RWPE2 (cell line): ENCODE data around the gene NCAM2.
"Not testable (repeated sequence)": the region's sequence is repeated elsewhere in the genome, so short reads cannot be mapped to it uniquely, and the experiment has no call there.

ENCODE experiments used
- ATAC-seq: fragments of 200-7000 bp; cut with Tn5 transposase; 3 replicates; pipeline ENCODE4 v1.9.1; 2021; ENCODE audit warnings: low read depth
- DNase-seq: peaks from one replicate; pipeline ENCODE4 v3.0.0-alpha.2; 2020; ENCODE audit warnings: low spot score
- H3K27ac ChIP-seq: fragments of 450-650 bp; 2 replicates; pipeline ENCODE4 v1.5.1; 2017; ENCODE audit warnings: mild to moderate bottlenecking; ENCODE audit not compliant: poor library complexity, severe bottlenecking
- H3K27me3 ChIP-seq: fragments of 250-450 bp; sonication (Bioruptor Pico); 2 replicates; pipeline ENCODE4 v1.5.1; 2021; ENCODE audit warnings: mild to moderate bottlenecking, moderate library complexity; ENCODE audit not compliant: insufficient read depth, poor library complexity, severe bottlenecking
- H3K36me3 ChIP-seq: fragments of 250-450 bp; sonication (Bioruptor Pico); 2 replicates; pipeline ENCODE4 v1.5.1; 2020; ENCODE audit warnings: low read depth, mild to moderate bottlenecking, moderate library complexity
- H3K4me1 ChIP-seq: fragments of 250-450 bp; sonication (Bioruptor Pico); 2 replicates; pipeline ENCODE4 v1.5.1; 2021; ENCODE audit warnings: mild to moderate bottlenecking, moderate library complexity; ENCODE audit not compliant: insufficient read depth, poor library complexity, severe bottlenecking
- H3K4me3 ChIP-seq: fragments of 250-450 bp; sonication (Bioruptor Pico); 2 replicates; pipeline ENCODE4 v1.5.1; 2021; ENCODE audit warnings: mild to moderate bottlenecking, moderate library complexity; ENCODE audit not compliant: severe bottlenecking
- H3K9me3 ChIP-seq: fragments of 250-450 bp; sonication (Bioruptor Pico); 2 replicates; pipeline ENCODE4 v1.5.1; 2021; ENCODE audit warnings: mild to moderate bottlenecking, moderate library complexity; ENCODE audit not compliant: severe bottlenecking
- TF ChIP-seq, protein P1 (sequence below): fragments of 450-650 bp; IDR thresholded peaks from one replicate; pipeline ENCODE4 v1.5.1; 2017; ENCODE audit warnings: mild to moderate bottlenecking, moderate library complexity; ENCODE audit not compliant: poor library complexity, severe bottlenecking

NCAM2 gene

GRCh38 chr21:21396424-21396823 is 398.2 kb downstream of the NCAM2 start:
- DNase-seq (no peak), ATAC-seq (no peak)
- H3K27me3 ChIP-seq = no peaks in the 10 kb centered on the region
- H3K27ac ChIP-seq = no peak overlapping the region
- H3K36me3 ChIP-seq = no peaks in the 10 kb centered on the region
- TF ChIP-seq, protein P1, sequence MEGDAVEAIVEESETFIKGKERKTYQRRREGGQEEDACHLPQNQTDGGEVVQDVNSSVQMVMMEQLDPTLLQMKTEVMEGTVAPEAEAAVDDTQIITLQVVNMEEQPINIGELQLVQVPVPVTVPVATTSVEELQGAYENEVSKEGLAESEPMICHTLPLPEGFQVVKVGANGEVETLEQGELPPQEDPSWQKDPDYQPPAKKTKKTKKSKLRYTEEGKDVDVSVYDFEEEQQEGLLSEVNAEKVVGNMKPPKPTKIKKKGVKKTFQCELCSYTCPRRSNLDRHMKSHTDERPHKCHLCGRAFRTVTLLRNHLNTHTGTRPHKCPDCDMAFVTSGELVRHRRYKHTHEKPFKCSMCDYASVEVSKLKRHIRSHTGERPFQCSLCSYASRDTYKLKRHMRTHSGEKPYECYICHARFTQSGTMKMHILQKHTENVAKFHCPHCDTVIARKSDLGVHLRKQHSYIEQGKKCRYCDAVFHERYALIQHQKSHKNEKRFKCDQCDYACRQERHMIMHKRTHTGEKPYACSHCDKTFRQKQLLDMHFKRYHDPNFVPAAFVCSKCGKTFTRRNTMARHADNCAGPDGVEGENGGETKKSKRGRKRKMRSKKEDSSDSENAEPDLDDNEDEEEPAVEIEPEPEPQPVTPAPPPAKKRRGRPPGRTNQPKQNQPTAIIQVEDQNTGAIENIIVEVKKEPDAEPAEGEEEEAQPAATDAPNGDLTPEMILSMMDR = no peak
- no peaks in the 10 kb centered on the region for H3K9me3 ChIP-seq
- H3K4me1 ChIP-seq = no peaks in the 10 kb centered on the region
- no peak overlapping the region for H3K4me3 ChIP-seq

DNA sequence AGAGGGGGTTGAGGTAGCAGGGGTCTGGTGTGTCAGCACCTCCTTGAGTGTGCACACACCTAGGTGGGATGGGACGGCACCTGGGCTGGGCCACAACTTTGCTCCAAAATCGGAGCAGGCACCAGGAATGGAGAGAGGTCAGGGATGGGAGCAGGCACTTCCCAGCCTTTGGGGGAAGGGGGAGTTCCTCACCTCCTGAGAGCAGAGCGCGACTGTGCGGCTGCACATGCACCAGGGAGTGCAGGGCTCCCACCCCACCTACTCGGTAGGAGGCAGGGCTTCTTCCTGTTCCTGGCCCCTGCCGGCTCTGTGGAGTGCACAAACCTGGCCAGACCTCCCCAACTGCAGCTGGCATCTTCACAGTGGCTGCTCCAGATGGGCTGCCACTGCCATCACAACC is 399.3 kb downstream of the NCAM2 start:
- TF ChIP-seq, protein P1 = no peak
- Histone ChIP-seq H3K9me3 (no peaks in the 10 kb centered on the region), H3K36me3 (no peaks in the 10 kb centered on the region), H3K27ac (no peak overlapping the region), H3K4me3 (no peak overlapping the region), H3K27me3 (no peaks in the 10 kb centered on the region), H3K4me1 (no peaks in the 10 kb centered on the region)
- ATAC-seq (no peak), DNase-seq (no peak)

GRCh38 chr21:21401444-21401843 is 403.2 kb downstream of the NCAM2 start:
- Histone ChIP-seq H3K27ac (no peak overlapping the region), H3K4me3 (no peak overlapping the region), H3K9me3 (no peaks in the 10 kb centered on the region), H3K4me1 (no peaks in the 10 kb centered on the region), H3K36me3 (no peaks in the 10 kb centered on the region), H3K27me3 (no peaks in the 10 kb centered on the region)
- DNase-seq (no peak), ATAC-seq (no peak)
- TF ChIP-seq, protein P1 = no peak

DNA sequence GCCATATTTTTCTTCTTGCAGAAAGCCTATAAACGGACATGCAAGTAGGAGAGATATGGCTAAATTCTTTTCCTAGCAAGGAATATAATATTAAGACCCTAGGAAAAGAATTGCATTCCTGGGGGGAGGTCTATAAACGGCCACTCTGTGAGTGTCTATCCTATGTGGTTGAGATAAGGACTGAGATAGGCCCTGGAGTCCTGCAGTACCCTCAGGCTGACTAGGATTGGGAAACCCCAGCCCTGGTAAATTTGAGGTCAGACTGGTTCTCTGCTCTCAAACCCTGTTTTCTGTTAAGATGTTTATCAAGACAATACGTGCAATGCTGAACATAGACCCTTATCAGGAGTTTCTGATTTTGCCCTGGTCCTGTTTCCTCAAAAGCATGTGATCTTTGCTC is 404.0 kb downstream of the NCAM2 start:
- H3K36me3 ChIP-seq, H3K27ac ChIP-seq, H3K4me1 ChIP-seq, DNase-seq, H3K9me3 ChIP-seq, H3K27me3 ChIP-seq, H3K4me3 ChIP-seq, ATAC-seq: not testable (repeated sequence)

DNA sequence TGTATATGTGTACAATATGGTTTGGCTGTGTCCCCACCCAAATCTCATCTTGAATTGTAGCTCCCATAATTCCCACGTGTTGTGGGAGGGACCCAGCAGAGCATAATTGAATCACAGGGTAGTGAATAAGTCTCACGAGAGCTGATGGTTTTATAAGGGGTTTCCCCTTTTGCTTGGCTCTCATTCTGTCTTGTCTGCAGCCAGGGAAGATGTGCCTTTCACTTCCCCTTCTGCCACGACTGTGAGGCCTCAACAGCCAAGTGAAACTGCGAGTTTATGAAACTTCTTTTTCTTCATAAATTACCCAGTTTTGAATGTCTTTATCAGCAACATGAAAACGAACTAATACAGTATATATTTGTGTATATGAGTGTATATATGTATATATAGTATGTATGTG is 406.1 kb downstream of the NCAM2 start:
- H3K36me3 ChIP-seq, H3K27ac ChIP-seq, H3K4me1 ChIP-seq, H3K9me3 ChIP-seq, H3K4me3 ChIP-seq, DNase-seq, ATAC-seq, H3K27me3 ChIP-seq: not testable (repeated sequence)

DNA sequence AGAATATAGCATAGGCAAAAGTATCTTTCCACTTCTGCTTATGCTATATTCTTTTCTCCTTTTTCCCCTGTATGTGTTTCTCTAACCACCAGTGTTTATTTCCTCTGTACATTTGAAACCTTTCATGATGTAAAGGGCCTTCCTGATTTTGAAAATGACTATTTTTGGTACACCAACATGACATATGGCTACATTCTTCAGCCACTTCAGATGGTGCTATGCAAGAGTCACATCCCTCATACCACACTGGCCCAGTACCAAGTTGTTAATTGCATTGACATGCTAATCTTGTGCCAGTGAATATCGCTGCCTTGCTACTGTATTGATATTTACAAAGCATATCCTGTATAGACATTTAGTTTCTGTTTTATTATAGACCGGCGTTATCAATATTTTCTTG is 408.7 kb downstream of the NCAM2 start:
- TF ChIP-seq, protein P1 = no peak
- Histone ChIP-seq H3K4me3 (no peak overlapping the region), H3K4me1 (no peaks in the 10 kb centered on the region), H3K9me3 (no peaks in the 10 kb centered on the region), H3K27ac (no peak overlapping the region), H3K27me3 (no peaks in the 10 kb centered on the region), H3K36me3 (no peaks in the 10 kb centered on the region)
- ATAC-seq (no peak), DNase-seq (no peak)
